ENCODE data around the gene APOC4.

- TF ChIP-seq ZFP37 (tag by site-specific recombination; IDR thresholded peaks at IDR 0.05) (no peak), ZNF239 (tag by site-specific recombination; IDR thresholded peaks at IDR 0.05) (no peak), CTCF (tag by site-specific recombination; IDR thresholded peaks at IDR 0.05) (no peak), ZNF2 (tag by site-specific recombination; IDR thresholded peaks at IDR 0.05) (no peak), ZNF140 (tag by site-specific recombination; IDR thresholded peaks at IDR 0.05) (no peak), ZNF626 (tag by site-specific recombination; IDR thresholded peaks at IDR 0.05) (no peak), ZNF777 (tag by site-specific recombination; IDR thresholded peaks at IDR 0.05; ENCODE audit: borderline replicate concordance) (no peak)
Observed at GRCh38 chr19:44986389-44986788, 44.4 kb downstream of the APOC4 start.
